K562 (cell line): Measurements from ENCODE around the gene ZNF581. TPM values are rescaled to one million over a fixed set of nuclear protein-coding genes. Genes with fewer than 3 reads are reported as not detected.

ENCODE experiments used
- AFF4 ChIP-seq: sonication (generic); formaldehyde crosslinking; IDR thresholded peaks from 2 replicates; pipeline ENCODE4 v1.8.0; 2023; ENCODE audit warnings: mild to moderate bottlenecking, missing genetic modification reagents
- FOXP4 ChIP-seq: sonication (generic); formaldehyde crosslinking; IDR thresholded peaks from 2 replicates; pipeline ENCODE4 v1.8.0; 2022; ENCODE audit warnings: mild to moderate bottlenecking, missing genetic modification reagents, borderline replicate concordance
- KHSRP ChIP-seq: fragments of 450-650 bp; IDR thresholded peaks from 2 replicates; pipeline ENCODE4 v1.6.1; 2017
- MBD1 ChIP-seq: fragments of 250-450 bp; sonication (Bioruptor Pico); IDR thresholded peaks from 2 replicates; pipeline ENCODE4 v1.8.0; 2022; ENCODE audit warnings: inconsistent platforms
- SAFB ChIP-seq: fragments of 200-400 bp; formaldehyde crosslinking; IDR thresholded peaks from 2 replicates; pipeline ENCODE4 v1.6.1; 2017; ENCODE audit warnings: low read depth, low read length, borderline replicate concordance
- TBL1XR1 ChIP-seq, 2 experiments: IDR thresholded peaks; 2 replicates each; pipeline ENCODE4 v1.6.1; 2012; ENCODE audit warnings: improper control_type of control experiment in 2 of 2, low read length in 2 of 2, mild to moderate bottlenecking in 1 of 2
- TOE1 ChIP-seq, 2 experiments: fragments of 450-650 bp in 1 of 2; sonication (generic) in 1 of 2; formaldehyde crosslinking in 1 of 2; IDR thresholded peaks; 2 replicates each; pipeline versions ENCODE4 v1.7.1 to v1.8.0; 2016 to 2022; ENCODE audit warnings: borderline replicate concordance in 2 of 2, mild to moderate bottlenecking in 2 of 2, antibody characterized with exemption in 1 of 2, inconsistent platforms in 1 of 2, low read depth in 1 of 2, missing genetic modification reagents in 1 of 2, moderate library complexity in 1 of 2
- ZBED1 ChIP-seq: IDR thresholded peaks from 2 replicates; pipeline ENCODE4 v1.6.1; 2014
- ZNF121 ChIP-seq: sonication (generic); formaldehyde crosslinking; conservative IDR thresholded peaks from 2 replicates; pipeline ENCODE4 v1.8.0; 2022; ENCODE audit warnings: missing genetic modification reagents
- ZNF589 ChIP-seq: fragments of 200-800 bp; sonication (Bioruptor generic); IDR thresholded peaks from 2 replicates; pipeline ENCODE4 v1.6.1; 2016; ENCODE audit warnings: low read depth, missing genetic modification characterization, missing compliant biosample characterization
- polyA plus RNA-seq, 8 experiments: library from polyadenylated mRNA; depleted of rRNA in 4 of 8; stranded (reverse) in 5 of 8; unstranded in 3 of 8; fragments of >200 nt; fragmentation: Nextera tagmentation in 2 of 8; fragmentation: Illumina TruSeq in 1 of 8; extraction: Ambion mirVana in 2 of 8; extraction: Trizol in 1 of 8; gene quantifications; 2 replicates each; pipeline versions ENCODE4 v1.2.1 to v1.2.3, GENCODE V29; 2011 to 2014; ENCODE audit warnings: inconsistent platforms in 1 of 8, missing spikeins in 1 of 8
- total RNA-seq, 7 experiments: library from RNA; depleted of rRNA in 6 of 7; stranded (reverse); fragments of >200 nt in 6 of 7; fragmentation: Illumina TruSeq in 2 of 7; extraction: Trizol in 2 of 7; gene quantifications; 2 replicates each; pipeline versions ENCODE4 v1.2.1 to v1.2.3, GENCODE V29; 2011 to 2021; ENCODE audit warnings: low replicate concordance in 1 of 7
- TF ChIP-seq, protein P1 (sequence below): fragments of 200-800 bp; sonication (Bioruptor generic); IDR thresholded peaks from 2 replicates; pipeline ENCODE4 v1.6.1; 2017; ENCODE audit warnings: missing genetic modification characterization, missing compliant biosample characterization
- TF ChIP-seq, protein P2 (sequence below): fragments of 250-450 bp; sonication (Bioruptor Pico); IDR thresholded peaks from 2 replicates; pipeline ENCODE4 v1.5.0; 2021; ENCODE audit warnings: mild to moderate bottlenecking, moderate library complexity

ZNF581 gene
- total and polyA plus RNA-seq, 9 of the 15 experiments (the other 6 are each of a cell fraction or from before 2014, with no cell fraction given), result 2.4 to 39.4 (median 15.4) TPM

- TF ChIP-seq, protein P1, sequence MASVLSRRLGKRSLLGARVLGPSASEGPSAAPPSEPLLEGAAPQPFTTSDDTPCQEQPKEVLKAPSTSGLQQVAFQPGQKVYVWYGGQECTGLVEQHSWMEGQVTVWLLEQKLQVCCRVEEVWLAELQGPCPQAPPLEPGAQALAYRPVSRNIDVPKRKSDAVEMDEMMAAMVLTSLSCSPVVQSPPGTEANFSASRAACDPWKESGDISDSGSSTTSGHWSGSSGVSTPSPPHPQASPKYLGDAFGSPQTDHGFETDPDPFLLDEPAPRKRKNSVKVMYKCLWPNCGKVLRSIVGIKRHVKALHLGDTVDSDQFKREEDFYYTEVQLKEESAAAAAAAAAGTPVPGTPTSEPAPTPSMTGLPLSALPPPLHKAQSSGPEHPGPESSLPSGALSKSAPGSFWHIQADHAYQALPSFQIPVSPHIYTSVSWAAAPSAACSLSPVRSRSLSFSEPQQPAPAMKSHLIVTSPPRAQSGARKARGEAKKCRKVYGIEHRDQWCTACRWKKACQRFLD (CRISPR knock-in tag), result no peak
- TF ChIP-seq ZBED1 (0 out of 2 replicates have a peak, but pooled peaks have one; percentile 41), SAFB (no peak), FOXP4 (peak; percentile 99), KHSRP (no peak), ZNF589 (CRISPR knock-in tag) (0 out of 2 replicates have a peak, but pooled peaks have one; percentile 14), TOE1 (IDR thresholded peaks at IDR 0.05; ENCODE audit: borderline replicate concordance) (no peak), TOE1 (CRISPR knock-in tag; IDR thresholded peaks at IDR 0.05; ENCODE audit: borderline replicate concordance, low read depth) (peak; percentile 99), MBD1 (peak; percentile 92), ZNF121 (CRISPR knock-in tag) (peak; percentile 71), TBL1XR1 (IDR thresholded peaks at IDR 0.05; ENCODE audit: low read length in 2 of 2) (no peak), AFF4 (CRISPR knock-in tag) (peak; percentile 98; the same call in 1 of the 2 replicates)
- TF ChIP-seq, protein P2, sequence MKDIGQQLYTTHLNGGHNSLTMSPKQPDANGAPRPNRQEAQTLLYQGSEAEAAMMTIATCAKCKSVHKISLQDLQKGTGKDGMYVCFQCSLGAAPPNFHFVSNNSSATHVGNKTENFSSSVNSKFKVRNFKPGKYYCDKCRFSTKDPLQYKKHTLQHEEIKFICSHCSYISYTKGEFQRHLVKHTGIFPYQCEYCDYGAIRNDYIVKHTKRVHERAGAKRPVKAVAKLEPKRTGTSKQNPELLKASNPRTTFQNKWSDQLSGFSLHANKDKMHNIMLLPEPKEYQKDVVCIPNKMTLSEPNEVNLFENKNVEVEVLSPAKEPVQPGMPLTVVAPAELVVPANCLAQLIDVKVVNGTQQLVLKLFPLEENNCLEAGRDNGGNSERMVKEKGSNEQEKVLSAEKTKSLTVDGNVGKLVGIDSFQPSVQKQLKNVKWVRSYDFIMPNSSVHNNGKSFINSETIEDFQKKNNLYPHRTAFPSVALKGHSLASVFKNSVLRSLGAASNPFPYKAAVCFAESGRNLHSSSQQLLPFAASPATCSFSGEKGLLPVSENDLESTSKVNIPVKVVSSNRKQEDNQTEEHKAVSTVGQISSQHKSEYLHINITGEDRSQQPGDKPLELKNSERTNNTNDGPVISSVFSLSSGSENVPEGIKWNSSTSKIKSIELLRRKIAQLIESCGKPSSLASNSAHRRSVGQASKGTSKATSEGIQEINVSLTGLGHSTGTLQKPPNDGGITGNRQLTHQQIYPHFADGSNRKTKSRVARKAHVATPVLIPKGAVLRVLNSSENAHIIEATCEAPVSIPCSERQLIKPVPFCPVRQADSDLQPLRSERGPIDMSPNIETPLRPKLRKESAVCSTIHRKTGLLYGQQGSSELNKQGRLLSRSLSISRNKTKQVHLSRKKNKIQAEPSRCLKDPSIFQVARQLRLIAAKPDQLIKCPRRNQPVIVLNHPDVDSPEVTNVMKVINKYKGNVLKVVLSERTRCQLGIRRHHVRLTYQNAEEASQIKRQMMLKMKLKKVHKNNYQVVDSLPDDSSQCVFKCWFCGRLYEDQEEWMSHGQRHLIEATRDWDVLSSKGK (CRISPR knock-in tag), result no peak
Measured at GRCh38 chr19:55640043-55640576, 3.3 kb upstream of the ZNF581 start (continued).
